Measurements from ENCODE around the gene ASB4.
"Not testable (repeated sequence)": the region's sequence is repeated elsewhere in the genome, so short reads cannot be mapped to it uniquely, and the experiment has no call there.

The ASB4 gene, protein sequence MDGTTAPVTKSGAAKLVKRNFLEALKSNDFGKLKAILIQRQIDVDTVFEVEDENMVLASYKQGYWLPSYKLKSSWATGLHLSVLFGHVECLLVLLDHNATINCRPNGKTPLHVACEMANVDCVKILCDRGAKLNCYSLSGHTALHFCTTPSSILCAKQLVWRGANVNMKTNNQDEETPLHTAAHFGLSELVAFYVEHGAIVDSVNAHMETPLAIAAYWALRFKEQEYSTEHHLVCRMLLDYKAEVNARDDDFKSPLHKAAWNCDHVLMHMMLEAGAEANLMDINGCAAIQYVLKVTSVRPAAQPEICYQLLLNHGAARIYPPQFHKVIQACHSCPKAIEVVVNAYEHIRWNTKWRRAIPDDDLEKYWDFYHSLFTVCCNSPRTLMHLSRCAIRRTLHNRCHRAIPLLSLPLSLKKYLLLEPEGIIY

DNA sequence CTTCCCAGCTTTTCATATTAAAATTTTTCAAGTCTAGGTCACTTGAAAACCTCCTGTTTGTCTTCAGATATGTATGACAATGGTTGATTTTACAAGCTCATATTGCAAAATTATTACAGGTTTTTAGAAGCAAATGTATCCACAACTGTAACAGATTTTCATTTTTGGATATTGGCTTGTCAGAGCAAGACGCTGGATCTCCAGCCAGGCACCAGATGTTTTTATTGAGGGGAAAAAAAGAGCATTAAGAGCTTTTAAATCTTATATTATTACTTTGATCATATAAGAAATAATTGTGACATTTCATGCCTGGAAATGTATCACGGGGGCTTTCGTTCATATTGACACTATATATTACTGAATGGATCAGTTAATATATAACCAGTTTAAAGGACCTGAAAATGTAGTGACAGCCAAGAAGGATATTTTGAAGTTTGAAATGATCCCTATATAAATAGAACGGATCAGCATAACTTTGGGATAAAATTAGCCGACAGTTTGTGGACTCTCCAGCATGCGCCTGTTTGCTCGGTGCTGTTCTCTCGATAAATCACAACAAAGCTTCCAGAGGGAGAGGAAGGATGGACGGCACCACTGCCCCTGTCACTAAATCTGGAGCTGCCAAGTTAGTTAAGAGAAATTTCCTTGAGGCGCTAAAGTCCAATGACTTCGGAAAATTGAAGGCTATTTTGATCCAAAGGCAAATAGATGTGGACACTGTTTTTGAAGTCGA lies at the start of gene ASB4:
Gene ASB4 (plus strand): TSS at position 553 of the 733 bp plus-strand sequence. CDS start 29 bp downstream, at position 582.
- Mint-ChIP-seq H3K27me3 (peaks cover 17% of the 10 kb centered on the region), H3K9me3 (no peaks in the 10 kb centered on the region), H3K27ac (no peak within 1 kb of the TSS), H3K4me3 (no peak within 1 kb of the TSS), H3K36me3 (no peaks in the 10 kb centered on the region), H3K4me1 (no peaks in the 10 kb centered on the region)
- CTCF ChIA-PET: interaction anchor here (1.3 kb wide), 1 partner anchor 26 kb away, joined by 3 read pairs; no protein-coding TSS in a partner anchor
- no peak for DNase-seq

DNA sequence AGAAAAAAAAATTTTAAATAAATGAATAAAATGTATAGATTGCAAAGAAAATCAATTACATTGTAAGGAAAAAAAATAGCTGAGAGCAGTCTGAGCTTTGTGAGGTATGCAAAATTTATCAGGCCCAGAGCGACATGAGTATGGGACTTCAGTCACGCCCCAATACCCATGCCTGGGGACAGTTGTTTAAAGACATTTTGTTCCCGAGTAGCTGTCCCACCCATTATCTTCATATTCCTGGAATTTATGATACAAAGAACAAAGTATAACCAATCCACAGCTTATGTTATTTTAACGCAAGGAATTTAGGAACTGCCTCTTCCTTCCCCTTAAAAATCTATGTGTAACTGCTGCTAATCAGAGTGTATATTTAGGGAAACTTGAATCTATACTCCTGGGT lies 49.3 kb upstream of the ASB4 start:
- no peaks in the 10 kb centered on the region for H3K9me3 Mint-ChIP-seq
- H3K36me3 Mint-ChIP-seq: no peaks in the 10 kb centered on the region
- peaks cover 5% of the 10 kb centered on the region for H3K27me3 Mint-ChIP-seq
- H3K4me1 Mint-ChIP-seq: peaks cover 13% of the 10 kb centered on the region
- H3K4me3 Mint-ChIP-seq: no peak overlapping the region
- CTCF ChIA-PET: no interaction called here
- H3K27ac Mint-ChIP-seq: no peak overlapping the region
- DNase-seq: no peak

DNA sequence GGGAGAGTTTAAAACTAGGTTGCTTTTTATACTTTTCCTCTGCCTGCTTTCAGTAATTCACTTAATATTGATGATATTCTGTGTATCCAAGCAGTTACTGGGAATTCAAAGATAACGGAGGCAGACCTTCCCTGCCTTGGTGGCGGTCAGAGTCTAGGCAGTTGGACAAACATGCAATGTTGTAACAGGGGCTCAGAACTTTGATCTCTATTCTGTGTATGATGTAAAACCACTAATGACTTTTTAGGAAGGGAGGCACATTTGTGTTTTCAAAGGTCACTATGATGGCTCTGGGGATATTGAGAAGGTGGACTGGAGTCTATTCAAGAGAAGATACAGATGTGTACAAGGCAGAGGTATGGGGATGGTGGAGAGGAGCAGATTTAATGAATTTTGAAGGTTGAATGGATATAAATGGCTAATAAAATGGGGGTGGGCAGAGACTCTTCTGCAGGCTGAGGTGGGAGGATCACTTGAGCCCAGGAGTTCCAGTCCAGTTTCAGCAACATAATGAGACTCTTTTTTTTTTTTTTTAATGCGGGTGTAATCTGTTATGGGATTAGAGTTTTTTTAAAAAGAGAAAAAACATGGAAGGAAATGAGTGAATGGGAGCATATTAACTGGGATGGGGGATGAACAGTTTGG lies 45.2 kb upstream of the ASB4 start:
- CTCF ChIA-PET: no interaction called here
- Mint-ChIP-seq H3K4me1 (peaks cover 1% of the 10 kb centered on the region), H3K4me3 (no peak overlapping the region), H3K36me3 (no peaks in the 10 kb centered on the region), H3K27me3 (peaks cover 5% of the 10 kb centered on the region), H3K27ac (no peak overlapping the region), H3K9me3 (no peaks in the 10 kb centered on the region)
- DNase-seq: no peak

DNA sequence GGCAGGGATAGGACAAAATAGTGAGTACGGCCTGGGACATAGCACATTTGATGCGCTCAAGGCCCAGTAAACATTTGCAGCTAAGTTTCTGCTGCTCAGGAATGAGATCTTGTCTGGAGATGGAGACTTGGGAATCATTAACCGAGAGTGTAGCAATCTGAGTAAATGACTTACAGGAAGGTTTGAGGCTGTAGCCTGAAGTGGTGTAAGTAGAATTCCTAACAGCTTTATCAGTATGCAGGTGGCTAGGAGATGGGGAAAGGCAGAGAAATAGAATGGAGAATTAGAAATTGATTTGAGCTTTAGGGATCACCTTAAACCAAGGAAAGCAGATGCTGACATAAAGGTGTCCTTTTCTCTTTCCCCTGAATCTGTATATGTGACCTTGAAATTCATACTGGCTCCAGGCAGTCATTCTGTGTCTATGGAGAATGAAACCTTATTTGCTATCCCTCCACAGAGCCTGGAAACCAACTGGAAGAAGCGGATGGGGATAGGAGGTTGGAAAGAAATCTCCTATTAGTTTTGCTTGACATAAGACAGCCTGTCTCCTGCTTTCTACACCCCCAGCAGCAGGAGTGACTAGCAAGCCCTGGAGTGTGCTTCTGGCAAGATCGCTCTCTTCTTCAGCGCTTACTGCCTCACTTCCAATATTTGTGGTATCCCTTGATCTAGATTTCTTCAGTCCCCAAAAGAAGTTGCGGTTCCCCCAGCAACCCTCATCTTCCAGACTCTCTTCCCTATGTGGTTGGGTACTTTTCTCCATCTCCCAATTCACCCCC lies 44.5 kb upstream of the ASB4 start:
- H3K27me3 Mint-ChIP-seq: peaks cover 3% of the 10 kb centered on the region

DNA sequence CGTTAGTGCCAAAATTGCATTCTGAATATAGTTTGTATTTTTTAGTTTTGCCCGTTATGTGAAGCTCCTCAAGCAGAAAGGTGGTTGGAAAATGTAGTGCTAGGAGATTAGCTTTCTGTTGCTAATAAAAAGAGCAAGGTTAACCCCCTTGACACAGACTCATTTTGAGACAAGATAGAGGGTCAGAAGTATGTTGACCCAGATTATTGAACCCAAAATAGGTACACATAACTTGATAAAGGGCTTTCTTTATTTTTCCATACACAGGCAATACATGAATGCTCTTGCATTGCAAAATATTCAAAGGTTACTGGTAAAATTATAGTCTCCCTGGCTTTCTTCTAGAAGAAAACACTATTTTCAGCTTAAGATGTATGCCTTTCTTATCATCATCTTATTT lies 40.9 kb upstream of the ASB4 start:
- CTCF ChIA-PET: no interaction called here
- no peak for DNase-seq
- Mint-ChIP-seq H3K27me3 (peaks cover 3% of the 10 kb centered on the region), H3K27ac (no peak overlapping the region), H3K9me3 (no peaks in the 10 kb centered on the region), H3K4me1 (no peaks in the 10 kb centered on the region), H3K36me3 (no peaks in the 10 kb centered on the region), H3K4me3 (no peak overlapping the region)

More for the DNA sequence above, 44.5 kb upstream of the ASB4 start:
- CTCF ChIA-PET: no interaction called here
- H3K4me3 Mint-ChIP-seq: no peak overlapping the region
- no peak for DNase-seq
- no peak overlapping the region for H3K27ac Mint-ChIP-seq
- H3K36me3 Mint-ChIP-seq: no peaks in the 10 kb centered on the region
- no peaks in the 10 kb centered on the region for H3K9me3 Mint-ChIP-seq
- H3K4me1 Mint-ChIP-seq: no peaks in the 10 kb centered on the region

DNA sequence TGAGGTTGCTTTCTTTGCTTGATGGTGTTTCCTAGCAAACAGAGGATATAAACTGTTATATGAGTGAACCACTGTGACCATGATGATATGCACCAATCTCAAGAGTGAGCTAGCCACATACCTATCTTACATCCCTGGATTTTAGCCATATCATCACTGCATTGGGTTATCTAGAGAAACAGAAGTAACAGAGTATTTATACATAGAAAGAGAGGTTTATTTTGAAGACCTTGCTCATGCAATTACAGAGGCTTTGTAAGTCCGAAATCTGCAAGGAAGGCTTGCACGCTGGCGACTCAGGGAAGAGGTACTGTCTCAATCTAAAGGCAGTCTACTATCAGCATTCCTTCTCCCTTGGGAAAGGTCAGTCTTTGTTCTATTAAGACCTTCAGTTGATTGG lies 39.1 kb upstream of the ASB4 start:
- Mint-ChIP-seq H3K4me1 (no peaks in the 10 kb centered on the region), H3K4me3 (no peak overlapping the region), H3K36me3 (no peaks in the 10 kb centered on the region), H3K27ac (no peak overlapping the region), H3K27me3 (peaks cover 3% of the 10 kb centered on the region), H3K9me3 (no peaks in the 10 kb centered on the region)
- DNase-seq: no peak
- CTCF ChIA-PET: interaction anchor here (0.9 kb wide), 1 partner anchor 51 kb away, joined by 3 read pairs; the partner anchor contains the start of gene PON3

DNA sequence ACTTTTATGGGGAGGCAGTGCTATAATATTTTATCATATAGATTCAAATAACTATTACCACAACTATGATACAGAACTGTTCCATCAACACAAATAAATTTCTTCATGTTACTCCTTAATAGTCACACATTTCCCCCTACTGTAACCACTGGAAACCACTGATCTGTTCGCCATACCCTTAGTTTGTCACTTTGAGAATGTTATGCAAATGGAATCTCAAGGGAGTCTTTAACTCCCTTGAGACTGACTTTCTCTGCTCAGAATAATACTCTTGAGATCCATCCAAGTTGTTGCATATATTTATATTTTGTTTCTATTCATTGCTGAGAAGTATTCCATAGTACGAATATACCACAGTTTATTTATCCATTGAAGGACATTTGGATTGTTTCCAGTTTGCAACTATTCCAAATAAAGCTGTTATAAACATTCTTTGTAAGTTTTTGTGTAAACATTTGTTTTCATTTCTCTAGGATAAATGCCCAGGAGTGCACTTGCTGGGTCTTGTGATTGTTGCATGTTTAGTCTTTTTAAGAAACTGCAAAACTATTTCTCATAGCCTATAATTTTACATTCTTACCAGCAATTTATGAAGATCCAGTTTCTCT lies 31.2 kb upstream of the ASB4 start:
- Mint-ChIP-seq H3K4me1 (no peaks in the 10 kb centered on the region), H3K27ac (no peak overlapping the region), H3K27me3 (no peaks in the 10 kb centered on the region), H3K36me3 (no peaks in the 10 kb centered on the region), H3K4me3 (no peak overlapping the region), H3K9me3 (peaks cover under 1% of the 10 kb centered on the region)
- CTCF ChIA-PET: no interaction called here
- DNase-seq: no peak

DNA sequence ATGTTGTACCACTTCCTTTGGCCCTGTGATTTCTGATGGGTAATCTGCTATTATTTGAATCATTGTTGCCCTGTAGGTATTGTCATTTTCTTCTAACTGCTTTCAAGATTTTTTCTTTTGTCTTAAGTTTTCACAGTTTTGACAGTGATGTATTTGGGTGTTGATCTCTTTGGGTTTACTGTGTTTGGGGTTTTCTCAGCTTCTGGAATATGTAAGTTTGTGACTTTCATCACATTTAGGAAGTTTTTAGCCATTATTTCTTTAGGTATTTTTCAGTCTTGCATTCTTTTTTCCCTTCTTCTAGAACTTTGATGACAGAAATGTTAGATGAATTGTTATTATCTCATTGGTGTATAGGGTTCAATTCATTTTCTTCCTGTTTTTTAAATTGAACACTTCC lies 27.8 kb upstream of the ASB4 start:
- Mint-ChIP-seq H3K36me3 (no peaks in the 10 kb centered on the region), H3K27ac (no peak overlapping the region)
- CTCF ChIA-PET: no interaction called here

DNA sequence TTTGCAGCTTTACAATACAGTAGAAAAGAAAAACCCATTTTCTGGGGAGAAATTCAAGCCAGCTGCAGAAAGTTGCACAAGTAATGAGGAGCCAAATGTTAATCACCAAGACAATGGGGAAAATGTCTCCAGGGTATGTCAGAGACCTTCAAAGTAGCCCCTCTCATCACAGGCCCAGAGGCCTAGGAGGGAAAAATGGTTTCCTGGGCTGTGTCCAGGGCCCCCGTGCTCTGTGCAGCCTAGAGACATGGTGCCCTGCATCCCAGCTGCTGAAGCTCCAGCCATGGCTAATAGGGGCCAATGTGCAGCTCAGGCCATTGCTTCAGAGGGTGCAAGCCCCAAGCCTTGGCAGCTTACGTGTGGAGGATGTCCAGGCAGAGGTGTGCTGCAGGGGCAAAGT lies 25.1 kb upstream of the ASB4 start:
- H3K27ac Mint-ChIP-seq, H3K4me1 Mint-ChIP-seq, DNase-seq, CTCF ChIA-PET, H3K27me3 Mint-ChIP-seq, H3K4me3 Mint-ChIP-seq, H3K36me3 Mint-ChIP-seq: not testable (repeated sequence)
- peaks cover 16% of the 10 kb centered on the region for H3K9me3 Mint-ChIP-seq

More for the DNA sequence above, 27.8 kb upstream of the ASB4 start:
- Mint-ChIP-seq H3K27me3 (peaks cover 8% of the 10 kb centered on the region), H3K4me3 (no peak overlapping the region), H3K9me3 (peaks cover 16% of the 10 kb centered on the region), H3K4me1 (no peaks in the 10 kb centered on the region)
- no peak for DNase-seq

DNA sequence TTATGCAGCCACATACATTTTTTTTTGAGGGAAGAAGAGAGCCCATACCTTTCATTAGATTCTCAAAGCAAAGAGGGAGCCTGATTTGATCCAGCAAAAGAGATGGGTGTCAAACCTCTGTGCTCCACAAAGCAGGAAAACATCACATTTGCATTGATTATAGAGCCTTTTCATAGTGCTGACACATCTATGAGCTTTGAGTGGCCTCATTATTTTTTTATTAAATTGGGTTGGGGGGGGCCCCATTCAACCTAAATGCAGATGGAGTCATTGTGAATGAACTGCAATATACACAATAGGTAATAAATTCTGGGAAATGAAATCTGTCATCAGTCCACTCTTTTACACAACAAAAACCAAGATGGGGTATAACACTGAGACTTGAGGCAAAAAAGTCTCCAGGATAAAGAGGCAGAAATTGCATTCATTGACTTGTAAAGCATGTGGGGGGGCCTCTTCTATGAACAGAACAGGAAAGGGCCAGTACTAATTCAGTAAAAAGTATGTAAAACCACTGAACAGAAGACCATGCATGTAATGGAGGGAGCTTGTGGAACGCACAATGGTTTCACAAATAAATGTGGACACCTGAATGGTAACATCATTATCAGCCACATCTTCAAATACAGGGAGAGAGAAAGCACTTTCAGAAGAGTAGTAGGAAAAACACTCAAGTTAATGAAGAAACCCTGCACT lies 17.7 kb upstream of the ASB4 start:
- Mint-ChIP-seq H3K9me3 (no peaks in the 10 kb centered on the region), H3K27me3 (no peaks in the 10 kb centered on the region), H3K27ac (no peak overlapping the region), H3K4me1 (peaks cover 6% of the 10 kb centered on the region), H3K36me3 (no peaks in the 10 kb centered on the region), H3K4me3 (no peak overlapping the region)
- DNase-seq: no peak
- CTCF ChIA-PET: no interaction called here

DNA sequence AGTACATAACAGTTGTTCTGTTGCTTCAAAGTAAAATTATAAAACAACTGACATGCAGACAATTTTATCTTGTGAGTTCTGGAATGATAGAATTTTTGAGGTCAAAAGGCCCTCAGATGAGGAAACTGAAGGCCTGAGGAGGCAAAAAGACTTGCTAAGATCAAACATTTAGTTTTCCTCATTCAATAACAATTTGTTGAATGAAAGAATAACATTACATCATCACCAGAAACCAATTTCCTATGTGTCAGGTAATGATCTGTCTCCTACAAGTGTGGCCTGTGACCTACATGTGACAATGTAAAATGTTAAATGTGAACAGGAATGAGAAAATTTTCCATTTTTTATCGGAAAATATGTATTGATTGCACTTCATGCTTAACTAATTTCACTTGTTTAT lies 16.6 kb upstream of the ASB4 start:
- Mint-ChIP-seq H3K4me3 (no peak overlapping the region), H3K27me3 (peaks cover 4% of the 10 kb centered on the region), H3K4me1 (peaks cover 6% of the 10 kb centered on the region), H3K27ac (no peak overlapping the region), H3K36me3 (no peaks in the 10 kb centered on the region), H3K9me3 (no peaks in the 10 kb centered on the region)
- CTCF ChIA-PET: no interaction called here
- no peak for DNase-seq

DNA sequence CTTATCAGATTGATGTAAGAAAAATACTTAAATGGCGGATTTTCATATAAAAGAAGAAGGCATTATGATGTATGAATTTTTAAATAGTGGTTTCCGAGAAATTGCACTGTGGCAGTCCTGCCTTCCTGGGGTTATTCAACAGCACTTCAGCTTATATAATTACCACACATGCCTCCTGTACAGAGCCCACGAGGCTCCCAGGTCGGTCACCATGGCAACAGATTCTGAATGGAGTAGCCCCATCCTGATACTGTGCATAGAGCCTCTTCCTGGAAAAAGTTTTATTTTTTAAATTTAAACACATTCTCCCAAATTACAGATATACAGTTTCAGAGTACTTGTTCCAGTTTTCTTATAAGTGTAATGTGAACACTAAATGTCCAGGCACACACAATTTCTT lies 15.9 kb upstream of the ASB4 start:
- DNase-seq: no peak
- Mint-ChIP-seq H3K9me3 (no peaks in the 10 kb centered on the region), H3K36me3 (no peaks in the 10 kb centered on the region), H3K27ac (no peak overlapping the region), H3K4me3 (no peak overlapping the region), H3K4me1 (peaks cover 6% of the 10 kb centered on the region), H3K27me3 (peaks cover 4% of the 10 kb centered on the region)
- CTCF ChIA-PET: no interaction called here

DNA sequence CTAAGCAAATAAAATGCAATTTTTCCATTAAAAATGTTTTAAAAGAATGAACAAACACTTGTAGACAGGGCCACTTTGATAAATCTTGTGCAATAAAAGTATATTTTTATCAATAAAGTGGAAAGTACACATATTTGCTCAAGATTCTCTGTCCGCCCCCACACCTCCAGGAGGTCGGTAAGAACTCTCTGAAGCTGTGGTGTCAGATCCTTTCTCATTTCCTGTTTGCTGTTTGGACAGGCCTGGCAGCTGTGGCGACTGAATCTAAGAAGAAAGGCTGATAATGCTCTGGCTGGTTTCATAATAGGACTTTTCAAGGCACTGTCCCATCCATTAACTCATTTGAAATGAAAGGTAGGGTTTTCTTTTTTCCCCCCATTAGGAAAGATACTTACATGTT lies 15.3 kb upstream of the ASB4 start:
- no peak overlapping the region for H3K27ac Mint-ChIP-seq
- H3K9me3 Mint-ChIP-seq: no peaks in the 10 kb centered on the region
- no peak for DNase-seq
- peaks cover 4% of the 10 kb centered on the region for H3K27me3 Mint-ChIP-seq
- CTCF ChIA-PET: no interaction called here
- H3K4me3 Mint-ChIP-seq: no peak overlapping the region
- H3K36me3 Mint-ChIP-seq: no peaks in the 10 kb centered on the region
- peaks cover 6% of the 10 kb centered on the region for H3K4me1 Mint-ChIP-seq
